ENCODE measurements around the gene GBP3.
"Not testable (repeated sequence)": the region's sequence is repeated elsewhere in the genome, so short reads cannot be mapped to it uniquely, and the experiment has no call there.

GBP3 gene, protein sequence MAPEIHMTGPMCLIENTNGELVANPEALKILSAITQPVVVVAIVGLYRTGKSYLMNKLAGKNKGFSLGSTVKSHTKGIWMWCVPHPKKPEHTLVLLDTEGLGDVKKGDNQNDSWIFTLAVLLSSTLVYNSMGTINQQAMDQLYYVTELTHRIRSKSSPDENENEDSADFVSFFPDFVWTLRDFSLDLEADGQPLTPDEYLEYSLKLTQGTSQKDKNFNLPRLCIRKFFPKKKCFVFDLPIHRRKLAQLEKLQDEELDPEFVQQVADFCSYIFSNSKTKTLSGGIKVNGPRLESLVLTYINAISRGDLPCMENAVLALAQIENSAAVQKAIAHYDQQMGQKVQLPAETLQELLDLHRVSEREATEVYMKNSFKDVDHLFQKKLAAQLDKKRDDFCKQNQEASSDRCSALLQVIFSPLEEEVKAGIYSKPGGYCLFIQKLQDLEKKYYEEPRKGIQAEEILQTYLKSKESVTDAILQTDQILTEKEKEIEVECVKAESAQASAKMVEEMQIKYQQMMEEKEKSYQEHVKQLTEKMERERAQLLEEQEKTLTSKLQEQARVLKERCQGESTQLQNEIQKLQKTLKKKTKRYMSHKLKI

DNA sequence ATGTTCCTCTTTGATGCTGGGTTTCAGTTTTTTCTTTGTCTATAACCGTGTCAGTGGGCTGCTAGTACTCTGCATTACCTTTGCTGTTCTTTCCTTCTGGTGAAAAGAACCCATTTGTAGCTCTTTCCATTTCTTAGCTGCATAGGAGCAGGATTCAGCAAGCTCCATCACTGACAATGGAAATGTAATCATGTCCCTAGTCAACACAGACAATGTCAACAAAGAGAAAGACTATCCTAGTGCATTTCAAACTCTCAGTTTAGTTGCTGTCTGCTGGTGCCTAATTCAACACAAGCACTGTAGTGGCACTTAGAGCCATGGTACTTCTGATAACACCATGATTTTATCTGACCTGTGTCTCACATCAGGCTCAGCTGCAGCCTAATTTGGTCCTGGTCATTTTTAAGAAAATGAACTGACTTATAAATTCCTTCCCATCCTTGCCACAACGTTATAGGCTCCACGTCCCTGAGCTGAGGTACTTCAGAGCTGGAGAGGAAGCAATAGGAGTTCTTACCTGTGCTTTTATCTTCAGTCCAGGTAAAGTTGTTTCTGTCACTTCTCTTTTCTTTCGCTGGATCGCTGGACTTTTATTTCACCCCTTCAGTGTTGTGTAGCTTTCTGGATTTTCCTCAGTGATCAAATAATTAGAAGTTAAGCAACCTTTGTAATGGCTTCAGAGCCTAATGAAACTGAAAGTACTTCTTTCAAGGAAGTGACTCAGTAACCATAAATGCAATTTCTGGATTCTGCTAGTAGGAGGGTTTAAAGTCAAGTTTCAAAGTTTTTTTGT, at the start of gene GBP3:
TSS of gene GBP3 (minus strand) at position 700 of the 793 bp plus-strand sequence. CDS start 2,145 bp downstream, outside the sequence.
- peak; percentile 50 for DNase-seq (ENCODE audit: low spot score)

DNA sequence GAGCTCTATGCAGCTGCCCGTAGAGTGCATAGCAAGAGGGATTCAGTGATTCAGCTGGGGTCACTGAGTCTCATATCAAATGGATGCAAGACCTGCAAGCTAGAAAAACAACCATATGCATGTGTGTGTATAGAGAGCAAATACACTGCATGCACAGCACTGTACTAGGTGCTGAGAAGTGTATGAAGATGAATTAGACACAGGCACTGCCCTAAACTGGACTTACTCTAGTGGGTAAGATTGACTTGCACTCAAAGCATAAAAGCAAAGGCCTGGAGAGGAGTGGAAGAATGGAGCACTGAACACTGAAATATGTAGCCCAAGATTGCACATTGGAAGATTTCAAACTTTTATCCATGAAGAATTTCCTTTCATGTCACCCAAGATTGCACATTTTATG, 47.8 kb upstream of the GBP3 start:
- no peak for DNase-seq (ENCODE audit: low spot score)

DNA sequence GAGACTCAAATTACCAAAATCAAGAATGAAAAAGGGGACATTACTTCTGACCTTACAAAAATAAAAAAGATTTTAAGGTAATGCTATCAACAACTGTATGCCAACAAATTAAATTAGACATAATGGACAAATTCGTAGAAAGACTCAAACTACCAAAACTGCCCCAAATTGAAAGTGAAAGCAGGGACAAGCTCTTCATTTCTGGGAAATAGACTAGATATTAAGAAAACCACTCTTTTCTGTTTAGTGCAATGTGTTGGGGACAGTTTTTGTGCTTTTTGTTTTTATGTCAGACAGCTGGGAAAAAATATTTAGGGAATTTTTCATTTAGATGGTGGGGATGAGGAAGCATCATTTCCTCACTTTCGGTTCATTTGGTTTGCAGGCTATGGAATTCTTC, 47.3 kb upstream of the GBP3 start:
- DNase-seq (ENCODE audit: low spot score), result peak; percentile 55

DNA sequence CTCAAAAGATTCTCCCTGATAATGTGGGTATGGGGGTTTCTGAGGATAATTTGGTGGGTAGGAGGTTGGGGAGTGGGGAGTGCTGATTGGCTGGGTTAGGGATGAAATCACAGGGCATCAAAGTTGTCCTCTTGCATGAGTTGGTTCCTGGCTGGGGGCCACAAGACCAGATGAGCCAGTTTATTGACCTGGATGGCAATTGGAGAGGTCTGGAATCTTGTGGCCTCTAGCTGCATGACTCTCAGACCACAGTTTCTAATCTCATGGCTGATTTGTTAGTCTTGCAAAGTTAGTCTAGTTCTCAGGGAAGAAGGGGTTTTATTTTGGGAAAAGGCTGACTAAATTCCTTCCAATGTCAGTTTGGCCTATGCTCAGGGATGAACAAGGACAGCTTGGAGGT, 45.6 kb upstream of the GBP3 start:
- no peak for DNase-seq (ENCODE audit: low spot score)

DNA sequence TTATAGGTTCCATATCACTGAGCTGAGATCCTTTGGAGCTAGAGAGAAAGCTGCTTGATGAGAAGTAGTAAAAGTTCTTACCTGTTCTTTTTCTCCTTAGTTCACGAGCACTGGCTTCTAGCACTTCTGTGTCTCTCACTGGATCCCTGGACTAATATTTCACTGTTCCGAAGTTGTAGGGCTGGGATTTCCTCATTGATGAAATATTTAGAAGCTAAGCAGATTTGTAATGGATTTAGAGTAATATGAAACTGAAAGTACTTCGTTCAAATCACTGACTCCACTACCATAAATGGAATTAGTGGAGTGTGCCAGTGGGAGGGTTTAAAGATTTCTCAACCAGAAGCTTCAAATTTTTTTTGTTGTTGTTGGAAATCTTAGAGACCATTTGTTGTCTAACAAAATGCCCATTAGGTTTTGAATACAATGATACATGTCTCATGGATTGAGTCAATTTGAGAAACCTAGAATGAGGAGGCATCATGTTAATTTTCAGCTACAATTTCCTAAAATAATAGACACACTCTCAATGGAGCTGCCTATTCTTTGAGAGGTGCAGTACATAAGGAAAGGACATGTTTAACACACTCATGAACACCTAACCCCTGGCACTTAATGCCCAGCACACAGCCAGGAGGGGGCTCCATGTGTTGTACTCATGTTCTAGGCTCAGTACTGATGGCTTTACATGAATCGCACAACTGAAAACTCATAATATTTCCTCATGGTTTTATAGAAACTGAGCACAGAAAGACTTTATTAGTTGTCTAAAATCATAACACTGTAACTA, 42.6 kb upstream of the GBP3 start, which contains the start of gene GBP1:
TSS of gene GBP1 (minus strand) at position 130 of the 790 bp plus-strand sequence. CDS start 1,974 bp downstream, outside the sequence.
- peak; percentile 59 for DNase-seq (ENCODE audit: low spot score)

DNA sequence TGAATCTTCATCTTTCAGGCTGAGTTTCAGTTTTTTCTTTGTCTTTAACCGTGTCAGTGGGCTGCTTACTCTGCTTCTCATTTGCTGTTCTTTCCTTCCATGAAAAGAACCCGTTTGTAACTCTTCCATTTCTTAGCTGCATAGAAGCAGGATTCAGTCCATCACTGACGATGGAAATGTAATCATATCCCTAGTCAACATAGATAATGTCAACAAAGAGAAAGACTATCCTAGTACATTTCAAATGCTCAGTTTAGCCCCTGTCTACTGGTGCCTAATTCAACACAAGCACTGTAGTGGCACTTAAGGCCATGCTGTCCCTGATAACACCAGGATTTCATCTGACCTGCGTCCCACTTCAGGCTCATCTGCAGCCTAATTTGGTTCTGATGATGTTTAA, 42.0 kb upstream of the GBP3 start:
- no peak for DNase-seq (ENCODE audit: low spot score)

DNA sequence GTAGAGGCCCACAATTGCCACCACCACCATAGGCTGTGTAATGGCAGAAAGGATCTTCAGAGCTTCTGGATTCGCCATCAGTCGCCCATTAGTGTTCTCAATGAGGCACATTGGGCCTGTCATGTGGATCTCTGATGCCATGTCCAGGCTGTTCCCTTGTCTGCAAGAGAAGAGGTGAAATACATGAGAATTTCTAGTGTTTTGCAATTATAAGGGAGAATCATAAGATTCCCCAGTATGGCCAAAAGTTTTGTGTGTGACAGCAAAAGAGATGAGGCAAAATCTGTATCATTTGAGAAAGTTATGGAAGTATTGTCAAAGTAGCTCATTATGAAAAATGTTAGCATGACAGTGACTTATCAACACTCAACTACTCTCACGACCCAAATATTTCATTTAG, 40.4 kb upstream of the GBP3 start:
- DNase-seq (ENCODE audit: low spot score), result no peak

DNA sequence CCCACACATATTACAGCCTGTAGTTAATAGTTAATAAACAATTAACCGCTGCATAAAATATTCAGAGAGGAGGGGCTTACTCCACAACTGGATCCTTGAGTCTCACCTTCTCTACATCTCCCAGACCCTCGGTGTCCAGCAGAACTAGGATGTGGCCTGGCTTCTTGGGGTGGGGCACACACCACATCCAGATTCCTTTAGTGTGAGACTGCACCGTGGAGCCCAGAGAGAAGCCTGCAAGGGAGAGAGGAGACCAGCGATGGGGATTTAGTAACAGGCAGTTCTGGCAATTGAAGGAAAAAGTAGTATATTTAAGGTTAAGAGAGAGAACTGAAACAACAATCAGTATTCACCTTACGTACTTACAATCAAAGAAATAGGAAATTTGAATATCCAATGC, 37.4 kb upstream of the GBP3 start:
- no peak for DNase-seq (ENCODE audit: low spot score)

DNA sequence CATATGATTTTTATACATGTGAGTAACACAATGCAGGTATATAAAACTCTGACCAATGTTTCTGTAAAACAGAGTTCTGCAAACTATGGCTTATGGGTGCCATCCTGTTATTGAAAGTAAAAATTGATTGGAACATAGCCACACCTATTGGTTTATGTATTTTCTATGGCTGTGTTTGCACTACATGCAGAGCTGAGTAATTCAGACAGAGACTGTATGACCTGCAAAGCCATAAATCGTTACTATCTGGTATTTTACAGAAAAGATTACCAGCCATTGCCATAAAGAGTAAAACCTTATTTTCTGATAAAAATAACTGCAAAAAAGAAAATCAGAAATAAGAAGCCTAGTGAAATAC, 29.3 kb upstream of the GBP3 start:
- no peak for DNase-seq (ENCODE audit: low spot score)

DNA sequence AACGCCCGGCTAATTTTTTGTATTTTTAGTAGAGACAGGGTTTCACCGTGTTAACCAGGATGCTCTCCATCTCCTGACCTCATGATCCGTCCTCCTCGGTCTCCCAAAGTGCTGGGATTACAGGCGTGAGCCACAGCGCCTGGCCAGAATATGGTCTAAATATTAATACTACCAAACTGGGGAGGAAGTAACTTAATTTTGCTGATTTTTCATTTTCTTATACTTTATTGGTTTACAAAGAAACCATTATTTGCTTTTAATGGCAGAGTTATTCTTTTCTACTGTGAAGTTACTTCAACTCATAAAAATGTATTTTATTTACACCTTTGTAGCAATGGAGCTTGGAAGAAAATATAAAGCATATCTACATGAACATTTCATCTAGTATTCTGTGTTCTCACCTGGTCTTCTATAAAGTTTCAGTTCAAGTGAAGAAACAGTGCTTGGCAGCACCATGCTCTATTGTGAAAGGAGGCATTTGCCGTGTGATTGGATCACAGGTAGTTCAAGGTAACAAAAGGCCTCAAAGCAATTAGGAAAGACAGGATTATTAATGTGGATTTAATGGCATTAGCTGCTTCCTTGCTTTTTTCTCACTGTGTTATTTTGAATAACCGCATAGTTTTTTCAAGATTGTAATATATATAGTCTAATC, 28.8 kb upstream of the GBP3 start:
- no peak for DNase-seq (ENCODE audit: low spot score)

DNA sequence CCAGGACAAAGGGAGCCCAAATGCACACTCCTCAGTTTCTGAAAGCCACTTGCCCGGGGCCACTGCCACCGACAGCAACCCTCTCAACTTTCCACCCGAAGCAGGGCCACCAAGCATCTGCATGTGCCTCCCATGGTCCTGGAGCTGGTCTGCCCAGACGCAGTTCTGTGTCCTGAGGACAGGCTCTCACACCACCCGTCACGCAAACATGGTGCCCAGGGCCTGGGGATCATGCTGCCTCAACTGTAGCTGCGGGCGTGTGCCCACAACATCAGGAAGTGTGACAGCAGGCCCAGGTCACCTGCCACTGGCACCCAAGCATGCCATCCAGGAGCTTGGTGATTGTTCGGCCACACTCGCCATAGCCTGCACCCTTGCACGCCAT, 28.0 kb upstream of the GBP3 start:
- no peak for DNase-seq (ENCODE audit: low spot score)

DNA sequence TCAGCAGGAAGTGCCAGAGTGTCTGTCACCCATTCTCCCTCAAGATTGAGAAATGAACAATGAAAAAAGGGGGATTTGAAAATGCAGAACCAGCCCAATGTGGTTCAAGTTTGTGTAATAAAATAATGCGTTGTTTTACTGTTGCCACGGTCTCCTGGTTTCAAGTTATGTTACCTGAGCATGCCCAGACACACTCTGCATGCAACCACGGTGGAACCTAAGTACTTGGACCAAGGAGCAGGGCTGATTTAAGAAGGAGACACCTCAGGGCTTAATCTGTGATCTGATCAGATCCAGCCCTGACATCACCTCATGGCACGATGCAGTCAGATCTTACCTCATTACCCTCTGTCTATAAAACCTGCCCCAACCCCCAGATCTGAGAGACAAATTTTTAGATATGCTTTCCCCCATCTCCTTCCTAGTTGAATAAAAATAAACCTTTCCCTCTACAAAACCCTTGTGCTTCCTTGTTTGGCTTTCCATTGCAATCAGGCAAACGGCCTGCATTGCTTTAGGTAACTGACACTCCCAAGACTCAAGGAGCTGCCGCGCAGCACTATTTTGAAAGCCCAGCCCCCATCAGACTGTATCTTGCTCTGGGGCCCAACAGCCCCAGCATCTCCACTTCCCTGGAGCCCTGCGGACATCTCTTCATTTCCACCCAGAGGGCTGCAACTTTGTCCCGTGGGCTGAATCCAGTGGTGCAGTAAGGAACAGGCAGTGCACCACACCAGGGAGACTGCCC, 27.4 kb upstream of the GBP3 start:
- DNase-seq (ENCODE audit: low spot score), result not testable (repeated sequence)

DNA sequence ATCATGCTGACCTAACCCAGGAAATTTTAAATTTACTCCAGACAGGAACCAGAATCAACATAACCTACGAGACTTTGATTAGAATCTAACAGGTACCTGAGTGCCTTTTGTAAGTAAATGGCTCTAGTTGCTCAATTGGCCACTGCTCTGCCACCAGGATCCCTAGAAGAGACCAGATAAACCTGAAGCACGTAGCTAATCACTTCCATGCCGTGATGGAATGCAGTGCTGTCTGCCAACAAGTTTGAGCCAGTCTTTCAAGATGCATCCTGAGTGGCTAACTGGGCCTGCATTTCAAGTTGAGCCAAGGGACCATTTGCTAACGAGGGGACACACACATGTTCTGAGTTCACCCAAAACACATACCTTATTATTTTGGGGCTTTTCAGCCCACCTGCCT, 26.5 kb upstream of the GBP3 start:
- DNase-seq (ENCODE audit: low spot score), result not testable (repeated sequence)

DNA sequence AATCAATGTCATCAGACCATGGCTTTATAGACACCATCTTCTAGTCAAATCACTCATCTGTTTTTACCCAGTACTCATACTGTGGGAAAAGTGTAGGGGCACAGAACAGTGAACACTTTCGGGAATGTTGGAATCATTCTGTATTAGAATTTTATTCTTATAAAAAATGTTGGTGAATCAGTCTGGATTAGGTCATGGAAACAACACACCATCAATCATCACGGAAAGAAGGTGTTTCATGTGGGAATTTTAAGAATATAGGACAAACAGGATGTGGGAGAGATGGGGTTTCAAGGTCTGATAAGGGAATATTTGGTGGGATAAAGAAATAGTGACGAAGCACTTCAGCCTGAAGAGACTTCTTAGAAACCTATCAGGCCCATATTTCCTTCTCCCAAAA, 25.1 kb upstream of the GBP3 start:
- DNase-seq (ENCODE audit: low spot score), result no peak

DNA sequence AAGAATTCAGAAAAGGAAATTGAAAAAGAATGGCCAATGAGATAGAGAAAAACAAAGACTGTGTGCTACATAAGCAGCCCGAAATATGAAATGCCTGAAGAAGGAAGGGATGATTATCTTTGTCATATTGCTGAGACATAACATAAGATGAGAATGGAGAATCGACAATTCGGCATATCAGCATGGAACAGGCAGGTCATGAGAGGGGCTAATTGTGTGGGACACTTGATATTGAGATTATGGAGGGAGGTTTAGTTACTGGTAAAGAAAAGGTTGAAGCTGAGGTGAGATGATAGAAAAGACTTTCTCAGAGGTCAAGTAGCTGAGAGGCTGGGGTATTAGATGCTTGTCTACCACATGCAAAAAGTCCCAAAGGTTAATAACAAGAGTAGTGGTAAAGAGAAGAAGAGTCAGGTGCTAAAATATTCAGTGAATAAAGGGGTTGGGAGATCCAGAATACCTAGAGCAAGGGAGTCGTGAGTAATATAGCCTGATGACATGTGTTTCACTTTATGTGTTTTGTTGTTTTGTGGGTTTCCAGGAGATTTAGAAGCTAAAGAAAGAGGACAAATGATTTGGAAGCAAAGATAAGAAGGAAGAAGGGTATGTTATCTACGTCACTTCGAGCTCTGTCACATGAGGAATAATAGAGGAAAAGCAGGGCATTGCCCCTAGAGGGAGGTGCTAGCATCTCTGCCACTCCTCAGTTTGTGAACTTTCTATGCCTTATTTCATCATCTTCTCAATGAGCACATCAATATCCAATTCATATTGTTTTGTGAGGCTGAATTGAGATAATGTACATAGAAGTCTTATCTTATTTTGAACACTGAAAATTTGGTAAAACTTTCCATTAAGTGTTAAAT, 23.9 kb upstream of the GBP3 start:
- DNase-seq (ENCODE audit: low spot score), result not testable (repeated sequence)

DNA sequence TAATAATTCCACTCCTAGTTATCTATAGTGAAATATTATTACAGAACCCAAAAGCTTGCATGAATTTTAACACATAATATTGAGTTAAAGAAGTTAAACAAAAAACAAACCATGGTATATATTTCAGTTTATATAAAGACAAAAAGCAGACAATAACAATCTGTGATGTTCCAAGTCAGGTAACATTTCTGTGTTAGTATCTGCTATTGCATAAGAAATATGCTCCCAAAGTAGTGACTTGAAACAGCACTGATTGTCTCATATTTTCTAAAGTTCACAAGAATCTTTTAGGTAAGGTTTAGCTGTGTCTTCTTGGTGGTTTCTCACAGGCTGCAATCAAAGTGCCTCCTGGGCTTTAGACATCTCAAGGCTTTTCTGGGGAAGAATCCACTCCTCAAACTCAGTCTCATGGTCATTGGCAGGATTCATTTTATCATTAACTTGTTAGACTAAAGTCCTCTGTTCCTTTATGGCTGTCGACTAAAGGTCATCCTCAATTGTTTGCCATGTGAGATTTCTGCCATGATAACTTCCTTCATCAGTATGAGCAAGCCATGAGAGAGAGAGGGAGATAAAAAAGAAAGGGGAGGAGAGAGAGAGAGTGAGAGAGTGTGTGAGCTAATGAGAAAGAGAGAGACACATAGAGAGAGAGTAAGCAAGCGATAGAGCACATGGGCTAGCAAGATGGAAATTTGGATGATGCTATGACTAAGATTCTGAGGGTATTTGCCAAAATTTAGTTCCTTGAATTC, 22.5 kb upstream of the GBP3 start:
- DNase-seq (ENCODE audit: low spot score), result no peak

DNA sequence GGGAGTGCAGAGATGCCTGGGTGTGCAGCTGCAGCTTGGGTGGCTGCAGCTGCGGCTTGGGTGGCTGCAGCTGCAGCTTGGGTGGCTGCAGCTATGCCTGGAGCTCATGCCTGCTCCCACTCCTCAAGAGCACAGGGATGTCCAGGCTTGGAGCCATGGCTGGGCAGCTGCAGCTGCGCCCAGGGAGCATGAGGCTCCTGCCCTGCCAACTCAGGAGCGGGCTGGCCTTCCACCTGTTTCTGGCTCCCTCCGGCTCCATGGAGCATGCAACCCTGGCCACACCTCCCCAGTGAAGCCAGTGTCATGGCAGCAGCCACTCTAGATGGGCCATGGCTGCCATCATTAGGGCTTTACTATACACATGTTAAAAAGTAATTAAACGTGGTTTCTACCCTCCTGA, 21.3 kb upstream of the GBP3 start:
- DNase-seq (ENCODE audit: low spot score), result no peak

DNA sequence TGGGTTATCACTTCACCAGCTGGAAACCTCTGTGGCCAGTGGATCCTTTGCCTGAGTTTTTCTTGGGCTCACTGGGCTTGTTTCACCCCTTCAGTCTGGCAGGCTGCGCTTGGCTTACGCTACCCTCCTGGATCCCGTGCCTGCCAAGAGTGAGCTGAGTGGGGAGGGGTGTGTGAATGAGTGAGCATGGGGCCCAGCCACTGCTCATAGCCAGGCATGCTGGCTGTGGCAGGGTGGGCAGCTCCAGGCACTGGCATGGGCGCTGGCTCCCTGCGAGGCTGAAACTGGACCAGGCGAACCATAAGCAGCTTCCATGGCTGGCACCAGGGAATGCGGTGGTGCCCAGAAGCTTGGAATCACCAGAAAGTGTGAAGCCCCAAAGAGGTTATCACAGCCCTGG, 19.8 kb upstream of the GBP3 start:
- no peak for DNase-seq (ENCODE audit: low spot score)

DNA sequence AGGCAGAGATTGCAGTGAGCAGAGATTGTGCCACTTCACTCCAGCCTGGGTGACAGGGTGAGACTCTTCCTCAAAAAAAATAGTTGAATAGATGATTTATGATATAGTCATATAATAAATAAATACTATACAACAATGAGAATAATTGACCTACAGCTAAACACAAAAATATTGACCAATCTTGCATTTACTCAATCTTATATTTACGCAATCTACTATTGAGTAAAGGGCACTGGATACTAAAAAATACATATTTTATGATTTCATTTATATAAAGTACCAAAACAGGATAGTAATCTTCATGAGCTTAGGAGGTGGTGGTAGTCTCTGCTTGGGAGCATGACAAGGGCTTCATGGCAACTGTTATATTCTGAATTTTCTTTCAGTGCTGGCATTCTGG, 19.1 kb upstream of the GBP3 start:
- no peak for DNase-seq (ENCODE audit: low spot score)
